Activated naive CD4-positive, alpha-beta T cell treated with anti-CD3 and anti-CD28 coated beads, Interleukin-2, amount 10 ng/mL, durations not matched to agents 5 hours and 36 hours (primary cell): ENCODE measurements around the gene KRTAP20-2. TPM values are rescaled to one million over a fixed set of nuclear protein-coding genes. Genes with fewer than 3 reads are reported as not detected.

Source experiments
- total RNA-seq, 2 experiments: library from RNA; stranded (reverse); gene quantifications; one replicate each; pipeline ENCODE4 v1.2.3, GENCODE V29; 2021

KRTAP20-2 gene
- total RNA-seq, result not detected

GRCh38 chr21:30634906-30635305, at the start of gene KRTAP20-2:
KRTAP20-2 (plus strand) TSS chr21:30635206; CDS start chr21:30635264, 58 bp downstream.

DNA sequence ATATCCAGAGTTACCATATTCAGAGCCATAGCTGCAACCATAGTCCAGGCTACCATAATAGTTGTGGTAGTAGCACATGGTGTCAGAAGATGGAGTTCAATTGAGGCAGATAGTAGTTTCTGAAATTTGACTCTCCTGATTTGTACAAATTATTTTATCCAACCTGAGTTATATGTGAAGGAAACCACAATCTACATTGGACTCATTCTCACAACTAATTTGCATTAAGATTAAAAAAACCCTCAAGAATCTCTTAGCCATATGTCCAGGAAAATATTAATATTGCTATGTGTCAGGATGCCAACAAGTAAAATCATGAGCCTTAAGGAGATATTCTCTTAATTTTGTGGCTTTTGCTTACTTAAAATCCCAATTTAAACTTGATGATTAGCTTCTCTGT, 44.7 kb upstream of the KRTAP20-2 start, which contains the start of gene KRTAP22-2:
TSS of gene KRTAP22-2 (minus strand) at position 101 of the 400 bp plus-strand sequence.

GRCh38 chr21:30592140-30592539, 42.9 kb upstream of the KRTAP20-2 start, which contains the start of gene KRTAP6-3:
KRTAP6-3 (plus strand) TSS chr21:30592440; CDS start chr21:30592446, 6 bp downstream.

DNA sequence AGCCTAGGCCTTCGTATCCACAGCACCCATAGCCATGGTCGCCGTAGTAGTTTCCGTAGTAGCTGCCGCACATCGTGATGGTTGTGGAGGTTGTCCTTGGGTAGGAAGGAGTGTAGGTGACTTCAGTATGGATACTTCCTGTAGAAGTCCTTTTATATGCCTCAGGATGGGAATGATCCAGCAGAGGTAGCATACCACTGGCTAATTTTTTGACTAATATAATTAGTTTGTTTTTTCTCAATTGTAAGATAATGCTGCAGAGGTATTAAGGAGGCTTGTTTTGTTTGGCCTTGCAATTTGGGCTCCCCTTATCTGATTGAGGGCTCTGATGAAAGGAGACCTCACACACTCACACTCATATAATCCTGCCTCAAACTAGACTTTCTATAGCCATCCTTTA, 36.2 kb upstream of the KRTAP20-2 start, which contains the start of gene KRTAP6-2:
TSS of gene KRTAP6-2 (minus strand) at position 101 of the 400 bp plus-strand sequence. CDS start at position 73, 28 bp downstream.

DNA sequence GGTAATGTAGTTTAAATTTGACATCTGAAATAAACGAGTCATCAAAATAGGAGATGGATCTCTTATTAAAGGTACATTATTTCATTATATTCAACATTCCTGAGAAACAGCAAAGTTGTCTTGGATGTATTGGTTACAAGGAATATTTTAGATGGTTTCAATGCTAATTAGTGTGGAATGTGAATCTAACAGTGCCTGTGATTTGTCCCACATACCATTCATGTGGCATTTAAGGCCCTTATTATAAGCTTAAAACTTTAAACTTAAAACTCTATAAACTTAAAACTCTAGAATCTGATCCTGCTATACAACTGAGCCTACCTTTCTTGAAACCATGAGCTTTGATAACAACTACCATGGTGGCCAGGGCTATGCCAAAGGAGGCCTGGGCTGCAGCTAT, 34.2 kb upstream of the KRTAP20-2 start, which contains the start of gene KRTAP22-1:
TSS of gene KRTAP22-1 (plus strand) at position 301 of the 400 bp plus-strand sequence.

GRCh38 chr21:30613836-30614235, 21.2 kb upstream of the KRTAP20-2 start, which contains the start of gene KRTAP6-1:
KRTAP6-1 (minus strand) TSS chr21:30613930; CDS start chr21:30613904, 26 bp downstream.

GRCh38 chr21:30616125-30616524, 18.9 kb upstream of the KRTAP20-2 start, which contains the start of gene KRTAP20-1:
KRTAP20-1 (plus strand) TSS chr21:30616425; CDS start chr21:30616455, 30 bp downstream.

GRCh38 chr21:30620522-30620921, 14.5 kb upstream of the KRTAP20-2 start, which contains the start of gene KRTAP20-4:
KRTAP20-4 (plus strand) TSS chr21:30620627.

GRCh38 chr21:30642564-30642963, 7.6 kb downstream of the KRTAP20-2 start, which contains the start of gene KRTAP20-3:
KRTAP20-3 (plus strand) TSS chr21:30642864.

Other genes starting within 250 kb of the KRTAP20-2 start
- gene KRTAP13-1, start 239.2 kb upstream of the KRTAP20-2 start, total RNA-seq, result not detected
- not detected for gene KRTAP13-3, start 209.3 kb upstream of the KRTAP20-2 start, total RNA-seq
- gene KRTAP13-4, start 205.0 kb upstream of the KRTAP20-2 start, total RNA-seq, result not detected
- not detected for gene KRTAP15-1, start 194.9 kb upstream of the KRTAP20-2 start, total RNA-seq
- gene KRTAP19-1, start 154.8 kb upstream of the KRTAP20-2 start, total RNA-seq, result not detected
- not detected for gene KRTAP19-2, start 147.8 kb upstream of the KRTAP20-2 start, total RNA-seq
- gene KRTAP19-3, start 143.2 kb upstream of the KRTAP20-2 start, total RNA-seq, result not detected
- gene KRTAP19-4, start 138.0 kb upstream of the KRTAP20-2 start, total RNA-seq, result not detected
- gene KRTAP19-5, start 133.1 kb upstream of the KRTAP20-2 start, total RNA-seq, result not detected
- gene KRTAP19-6, start 93.3 kb upstream of the KRTAP20-2 start, total RNA-seq, result not detected
- not detected for gene KRTAP19-7, start 73.9 kb upstream of the KRTAP20-2 start, total RNA-seq
- not detected for gene KRTAP22-2, start 44.8 kb upstream of the KRTAP20-2 start, total RNA-seq
- gene KRTAP6-3, start 42.8 kb upstream of the KRTAP20-2 start, total RNA-seq, result not detected
- not detected for gene KRTAP6-2, start 36.3 kb upstream of the KRTAP20-2 start, total RNA-seq
- not detected for gene KRTAP22-1, start 34.1 kb upstream of the KRTAP20-2 start, total RNA-seq
- gene KRTAP6-1, start 21.3 kb upstream of the KRTAP20-2 start, total RNA-seq, result not detected
- gene KRTAP20-1, start 18.8 kb upstream of the KRTAP20-2 start, total RNA-seq, result not detected
- not detected for gene KRTAP20-4, start 14.6 kb upstream of the KRTAP20-2 start, total RNA-seq
- gene KRTAP20-3, start 7.7 kb downstream of the KRTAP20-2 start, total RNA-seq, result not detected
- gene KRTAP21-3, start 83.6 kb downstream of the KRTAP20-2 start, total RNA-seq, result not detected
- gene KRTAP21-2, start 112.1 kb downstream of the KRTAP20-2 start, total RNA-seq, result not detected
- gene KRTAP21-1, start 120.2 kb downstream of the KRTAP20-2 start, total RNA-seq, result not detected
- not detected for gene KRTAP8-1, start 178.1 kb downstream of the KRTAP20-2 start, total RNA-seq
- gene KRTAP7-1, start 194.6 kb downstream of the KRTAP20-2 start, total RNA-seq, result not detected
- not detected for gene KRTAP11-1, start 246.4 kb downstream of the KRTAP20-2 start, total RNA-seq